Esophagus muscularis mucosa (tissue), 4 donors: ENCODE data around the gene PTPRN2. TPM values are rescaled to one million over a fixed set of nuclear protein-coding genes. Genes with fewer than 3 reads are reported as not detected.
"Not testable (repeated sequence)": the region's sequence is repeated elsewhere in the genome, so short reads cannot be mapped to it uniquely, and the experiment has no call there.

Source experiments
- DNase-seq: peaks from one replicate; pipeline ENCODE4 v3.0.0-alpha.2; 2017; ENCODE audit errors: extremely low spot score
- H3K27ac ChIP-seq, 4 donors: fragments of 200-600 bp; sonication (generic); replicated peaks in 1 of 4; 1 replicate in 3 of 4; 2 replicates in 1 of 4; pipeline ENCODE4 v1.5.1; 2016 to 2019; ENCODE audit warnings: mild to moderate bottlenecking in 1 of 4
- H3K27me3 ChIP-seq, 4 donors: fragments of 200-600 bp; sonication (generic); one replicate each; pipeline versions ENCODE4 v1.5.1 to v1.6.0; 2016 to 2019
- H3K36me3 ChIP-seq, 4 donors: fragments of 200-600 bp; sonication (generic); one replicate each; pipeline ENCODE4 v1.5.1; 2016 to 2019
- H3K4me1 ChIP-seq, 4 donors: fragments of 200-600 bp; sonication (generic); one replicate each; pipeline ENCODE4 v1.5.1; 2016 to 2019
- H3K4me3 ChIP-seq, 4 donors: fragments of 200-600 bp; sonication (generic); 1 replicate in 2 of 4; 2 replicates in 2 of 4; pipeline ENCODE4 v1.5.1; 2016 to 2019; ENCODE audit warnings: mild to moderate bottlenecking in 4 of 4, moderate library complexity in 1 of 4
- H3K9me3 ChIP-seq, 4 donors: fragments of 200-600 bp; sonication (generic); 1 replicate in 3 of 4; 2 replicates in 1 of 4; pipeline ENCODE4 v1.5.1; 2016 to 2019
- CTCF ChIP-seq, 3 experiments: fragments of 200-600 bp in 2 of 3; fragments of 450-650 bp in 1 of 3; sonication (generic) in 2 of 3; IDR thresholded peaks; one replicate each; pipeline ENCODE4 v1.5.1; 2017 to 2019; ENCODE audit warnings: antibody characterized with exemption in 3 of 3, mild to moderate bottlenecking in 2 of 3, moderate library complexity in 1 of 3
- EP300 ChIP-seq: sonication (generic); formaldehyde crosslinking; IDR thresholded peaks from one replicate; pipeline ENCODE4 v1.6.1; 2017; ENCODE audit warnings: antibody characterized with exemption
- POLR2A ChIP-seq: fragments of 450-650 bp; IDR thresholded peaks from one replicate; pipeline ENCODE4 v1.6.1; 2017; ENCODE audit warnings: antibody characterized with exemption, moderate library complexity, mild to moderate bottlenecking, low read depth
- POLR2AphosphoS5 ChIP-seq, 2 donors: sonication (generic); formaldehyde crosslinking; IDR thresholded peaks; one replicate each; pipeline ENCODE4 v1.6.1; 2017; ENCODE audit warnings: antibody characterized with exemption in 2 of 2
- WGBS: methylation state at CpG from one replicate; pipeline ENCODE4 v1.1.5; 2018; 5-methylcytosine and 5-hydroxymethylcytosine counted together
- intact Hi-C: fragments of 100-400 bp; cut with DNase I; formaldehyde crosslinking; loops from one replicate; pipeline ENCODE4 v1.15.1; 2023
- total RNA-seq, 4 donors: library from RNA; depleted of rRNA; stranded (reverse); fragments of >200 nt; gene quantifications; one replicate each; pipeline versions ENCODE4 v1.1.0 to v1.2.1, GENCODE V29; 2016

PTPRN2 gene
- total RNA-seq, 4 donors from 2014 or later: 2.1 to 3.1 (median 3.1) TPM

DNA sequence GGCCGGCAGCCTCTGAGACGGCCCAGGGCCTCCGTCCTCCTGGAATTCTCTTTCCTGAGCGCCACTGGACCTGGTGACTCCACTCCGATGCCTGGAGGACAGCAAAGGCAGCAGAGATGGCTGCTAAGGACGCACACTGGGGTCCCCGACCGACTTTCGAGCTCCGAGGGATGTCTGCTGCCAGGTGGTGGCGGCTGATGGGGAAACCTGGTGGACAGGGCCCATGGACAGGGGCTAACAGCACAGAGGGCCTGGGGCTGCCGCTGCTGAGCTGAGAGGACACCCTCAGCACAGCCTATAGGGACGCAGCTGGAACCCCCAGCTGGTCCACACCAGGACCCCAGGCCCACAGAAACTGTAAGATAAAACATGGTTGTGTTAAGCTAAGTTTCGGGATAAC is 884.5 kb downstream of the PTPRN2 start:
- Histone ChIP-seq H3K27ac (no peak overlapping the region), H3K27me3 (peaks cover 0 to 75% (median 2%) of the 10 kb centered on the region in 4 donors), H3K4me3 (no peak overlapping the region), H3K9me3 (no peaks in the 10 kb centered on the region), H3K36me3 (no peaks in the 10 kb centered on the region), H3K4me1 (no peaks in the 10 kb centered on the region)
- TF ChIP-seq POLR2A: no peak
- no peak for TF ChIP-seq CTCF (IDR thresholded peaks at IDR 0.05)
- no peak for TF ChIP-seq EP300
- no peak for TF ChIP-seq POLR2AphosphoS5 (IDR thresholded peaks at IDR 0.05)
- intact Hi-C loops: no loop called here
- WGBS: 75% methylated on average over 11 of the region's 14 CpGs
- no peak for DNase-seq

DNA sequence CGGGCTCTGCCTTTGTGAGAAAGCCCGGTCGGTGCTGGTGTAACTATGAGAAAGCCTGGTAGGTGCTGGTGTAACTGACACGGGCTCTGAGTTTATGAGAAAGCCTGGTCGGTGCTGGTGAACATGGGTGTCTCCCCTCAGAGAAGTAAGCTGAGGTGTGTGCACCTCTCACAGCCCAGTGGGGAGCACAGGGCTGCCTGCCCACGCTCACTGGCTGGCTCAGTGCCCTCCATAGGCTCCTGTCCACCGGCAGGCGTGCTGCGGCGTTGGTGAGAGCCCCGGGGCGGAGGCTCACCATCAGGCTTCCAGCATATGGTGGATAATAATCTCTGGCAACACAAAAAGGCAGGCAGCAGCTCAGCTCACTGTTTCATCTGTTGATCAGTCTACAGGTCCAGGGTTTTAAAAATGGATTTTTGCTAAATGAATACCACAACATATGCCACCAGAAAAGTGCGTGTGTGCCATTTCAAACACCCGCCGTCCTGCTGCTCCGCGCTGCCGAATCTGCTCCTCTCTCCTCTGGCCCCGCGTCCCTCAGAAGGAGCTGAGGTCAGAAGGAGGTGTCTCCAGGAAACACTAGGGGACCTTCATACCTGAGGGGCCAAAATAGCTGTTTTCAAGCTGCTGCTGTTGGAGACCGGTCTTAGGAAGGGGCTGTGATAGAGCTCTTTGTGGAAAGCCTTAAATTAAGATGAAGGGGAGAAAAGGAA is 885.2 kb downstream of the PTPRN2 start:
- peaks cover 0 to 75% (median 2%) of the 10 kb centered on the region in 4 donors for H3K27me3 ChIP-seq
- H3K4me3 ChIP-seq: no peak overlapping the region
- TF ChIP-seq CTCF (IDR thresholded peaks at IDR 0.05) (no peak), EP300 (no peak), POLR2A (no peak), POLR2AphosphoS5 (IDR thresholded peaks at IDR 0.05) (no peak)
- intact Hi-C loops: no loop called here
- no peaks in the 10 kb centered on the region for H3K4me1 ChIP-seq
- H3K36me3 ChIP-seq: no peaks in the 10 kb centered on the region
- no peak for DNase-seq
- H3K27ac ChIP-seq: no peak overlapping the region
- WGBS: 83% methylated on average over 16 of the region's 21 CpGs
- no peaks in the 10 kb centered on the region for H3K9me3 ChIP-seq

- DNase-seq, H3K27ac ChIP-seq, intact Hi-C loops, H3K36me3 ChIP-seq, H3K4me1 ChIP-seq, H3K4me3 ChIP-seq, H3K9me3 ChIP-seq: not testable (repeated sequence)
- H3K27me3 ChIP-seq: peaks cover 0 to 71% (median 2%) of the 10 kb centered on the region in 4 donors
- 83% methylated on average over 34 of the region's 34 CpGs for WGBS
These were observed 886.0 kb downstream of the PTPRN2 start for GRCh38 chr7:157701395-157702180.

DNA sequence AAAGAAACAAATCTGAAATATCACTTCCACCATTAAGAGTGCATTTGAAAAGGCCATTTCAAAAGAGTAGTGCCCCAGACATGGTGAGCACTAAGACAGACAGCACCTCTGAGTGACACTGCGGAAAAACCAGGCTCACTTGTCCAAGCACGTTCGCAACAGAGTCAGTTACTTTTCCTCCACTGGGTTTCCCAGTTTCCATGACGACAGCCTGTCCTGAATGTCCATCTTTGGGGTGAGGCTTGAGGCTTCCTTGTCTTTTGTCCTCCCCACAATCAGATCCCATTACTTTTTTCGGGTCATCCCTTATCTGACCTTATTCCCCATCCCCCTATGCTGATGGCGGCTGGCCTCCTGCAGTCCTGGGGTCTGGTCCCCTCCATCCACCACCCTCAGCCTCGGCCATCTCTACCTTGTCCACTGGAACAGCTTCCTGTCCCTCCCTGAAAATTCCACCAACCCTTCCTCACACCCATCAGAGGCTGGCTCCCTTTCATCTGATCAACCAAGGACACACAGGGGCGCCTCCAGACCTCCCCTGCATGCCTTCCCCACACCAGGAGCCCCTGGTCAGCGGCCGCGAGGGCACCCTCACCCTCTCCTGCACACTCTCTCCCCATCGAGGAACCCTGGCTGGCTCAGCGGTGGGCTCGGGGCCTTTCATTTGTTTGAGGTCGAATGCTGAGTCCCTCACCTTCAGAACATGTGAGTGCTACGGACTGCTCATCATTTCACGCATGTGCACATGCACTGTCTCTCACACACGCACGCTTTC is 887.2 kb downstream of the PTPRN2 start:
- Histone ChIP-seq H3K27ac (no peak overlapping the region), H3K4me3 (no peak overlapping the region), H3K36me3 (no peaks in the 10 kb centered on the region), H3K4me1 (no peaks in the 10 kb centered on the region), H3K9me3 (no peaks in the 10 kb centered on the region), H3K27me3 (peaks cover 0 to 62% (median 2%) of the 10 kb centered on the region in 4 donors)
- DNase-seq: no peak
- intact Hi-C loops: no loop called here
- 79% methylated on average over 19 of the region's 19 CpGs for WGBS
- no peak for TF ChIP-seq EP300
- no peak for TF ChIP-seq POLR2AphosphoS5 (IDR thresholded peaks at IDR 0.05)
- TF ChIP-seq CTCF (IDR thresholded peaks at IDR 0.05): no peak
